ENCODE data around the gene GJB3.
A peak's percentile ranks its signal among the peaks of the same experiment; 100 is the strongest.

GJB3 gene

GRCh38 chr1:34742667-34743270 lies 38.2 kb upstream of the GJB3 start:
- TF ChIP-seq TAF1 (IDR thresholded peaks at IDR 0.05; ENCODE audit: borderline replicate concordance, insufficient read depth, low read length): no peak
- peak; percentile 27 for TF ChIP-seq FOXP2 (optimal IDR thresholded peaks at IDR 0.05; ENCODE audit: borderline replicate concordance, extremely low read depth, extremely low read length, insufficient read depth)

- no peak for TF ChIP-seq FOXP2 (optimal IDR thresholded peaks at IDR 0.05; ENCODE audit: borderline replicate concordance, extremely low read depth, extremely low read length, insufficient read depth)
- TF ChIP-seq SIN3A (IDR thresholded peaks at IDR 0.05; ENCODE audit: borderline replicate concordance, insufficient read depth, low read length): no peak
- no peak for TF ChIP-seq TAF1 (IDR thresholded peaks at IDR 0.05; ENCODE audit: borderline replicate concordance, insufficient read depth, low read length)
- TF ChIP-seq POLR2AphosphoS5 (IDR thresholded peaks at IDR 0.05; ENCODE audit: low read depth, low read length): no peak
- TF ChIP-seq, protein P1, sequence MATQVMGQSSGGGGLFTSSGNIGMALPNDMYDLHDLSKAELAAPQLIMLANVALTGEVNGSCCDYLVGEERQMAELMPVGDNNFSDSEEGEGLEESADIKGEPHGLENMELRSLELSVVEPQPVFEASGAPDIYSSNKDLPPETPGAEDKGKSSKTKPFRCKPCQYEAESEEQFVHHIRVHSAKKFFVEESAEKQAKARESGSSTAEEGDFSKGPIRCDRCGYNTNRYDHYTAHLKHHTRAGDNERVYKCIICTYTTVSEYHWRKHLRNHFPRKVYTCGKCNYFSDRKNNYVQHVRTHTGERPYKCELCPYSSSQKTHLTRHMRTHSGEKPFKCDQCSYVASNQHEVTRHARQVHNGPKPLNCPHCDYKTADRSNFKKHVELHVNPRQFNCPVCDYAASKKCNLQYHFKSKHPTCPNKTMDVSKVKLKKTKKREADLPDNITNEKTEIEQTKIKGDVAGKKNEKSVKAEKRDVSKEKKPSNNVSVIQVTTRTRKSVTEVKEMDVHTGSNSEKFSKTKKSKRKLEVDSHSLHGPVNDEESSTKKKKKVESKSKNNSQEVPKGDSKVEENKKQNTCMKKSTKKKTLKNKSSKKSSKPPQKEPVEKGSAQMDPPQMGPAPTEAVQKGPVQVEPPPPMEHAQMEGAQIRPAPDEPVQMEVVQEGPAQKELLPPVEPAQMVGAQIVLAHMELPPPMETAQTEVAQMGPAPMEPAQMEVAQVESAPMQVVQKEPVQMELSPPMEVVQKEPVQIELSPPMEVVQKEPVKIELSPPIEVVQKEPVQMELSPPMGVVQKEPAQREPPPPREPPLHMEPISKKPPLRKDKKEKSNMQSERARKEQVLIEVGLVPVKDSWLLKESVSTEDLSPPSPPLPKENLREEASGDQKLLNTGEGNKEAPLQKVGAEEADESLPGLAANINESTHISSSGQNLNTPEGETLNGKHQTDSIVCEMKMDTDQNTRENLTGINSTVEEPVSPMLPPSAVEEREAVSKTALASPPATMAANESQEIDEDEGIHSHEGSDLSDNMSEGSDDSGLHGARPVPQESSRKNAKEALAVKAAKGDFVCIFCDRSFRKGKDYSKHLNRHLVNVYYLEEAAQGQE (IDR thresholded peaks at IDR 0.05; ENCODE audit: insufficient read depth in 1 of 2, low read depth in 2 of 2, low read length in 2 of 2): no peak
Observed at GRCh38 chr1:34743775-34744174, 37.2 kb upstream of the GJB3 start.

GRCh38 chr1:34744851-34745250 lies 36.2 kb upstream of the GJB3 start:
- TF ChIP-seq TAF1 (IDR thresholded peaks at IDR 0.05; ENCODE audit: borderline replicate concordance, insufficient read depth, low read length) (no peak), POLR2AphosphoS5 (IDR thresholded peaks at IDR 0.05; ENCODE audit: low read depth, low read length) (no peak), SIN3A (IDR thresholded peaks at IDR 0.05; ENCODE audit: borderline replicate concordance, insufficient read depth, low read length) (no peak), FOXP2 (optimal IDR thresholded peaks at IDR 0.05; ENCODE audit: borderline replicate concordance, extremely low read depth, extremely low read length, insufficient read depth) (no peak)
- TF ChIP-seq, protein P1 (IDR thresholded peaks at IDR 0.05; ENCODE audit: insufficient read depth in 1 of 2, low read depth in 2 of 2, low read length in 2 of 2): no peak

GRCh38 chr1:34745666-34746065 lies 35.3 kb upstream of the GJB3 start:
- TF ChIP-seq, protein P1 (IDR thresholded peaks at IDR 0.05; ENCODE audit: insufficient read depth in 1 of 2, low read depth in 2 of 2, low read length in 2 of 2): no peak
- no peak for TF ChIP-seq POLR2AphosphoS5 (IDR thresholded peaks at IDR 0.05; ENCODE audit: low read depth, low read length)
- no peak for TF ChIP-seq TAF1 (IDR thresholded peaks at IDR 0.05; ENCODE audit: borderline replicate concordance, insufficient read depth, low read length)
- no peak for TF ChIP-seq SIN3A (IDR thresholded peaks at IDR 0.05; ENCODE audit: borderline replicate concordance, insufficient read depth, low read length)
- no peak for TF ChIP-seq FOXP2 (optimal IDR thresholded peaks at IDR 0.05; ENCODE audit: borderline replicate concordance, extremely low read depth, extremely low read length, insufficient read depth)

GRCh38 chr1:34746101-34746500 lies 34.9 kb upstream of the GJB3 start:
- TF ChIP-seq SIN3A (IDR thresholded peaks at IDR 0.05; ENCODE audit: borderline replicate concordance, insufficient read depth, low read length) (no peak), POLR2AphosphoS5 (IDR thresholded peaks at IDR 0.05; ENCODE audit: low read depth, low read length) (no peak), FOXP2 (optimal IDR thresholded peaks at IDR 0.05; ENCODE audit: borderline replicate concordance, extremely low read depth, extremely low read length, insufficient read depth) (no peak), TAF1 (IDR thresholded peaks at IDR 0.05; ENCODE audit: borderline replicate concordance, insufficient read depth, low read length) (no peak)
- TF ChIP-seq, protein P1 (IDR thresholded peaks at IDR 0.05; ENCODE audit: insufficient read depth in 1 of 2, low read depth in 2 of 2, low read length in 2 of 2): no peak

Measured in PFSK-1 (cell line).